CD4-positive, alpha-beta T cell treated with Interleukin-4 for 1 hour (primary cell): ENCODE data around the gene PLCB1.

Experiments
- DNase-seq, 2 donors: peaks; one replicate each; pipeline ENCODE4 v3.0.0-alpha.2; 2020 to 2022

PLCB1 gene

GRCh38 chr20:8129211-8129976 is 2.7 kb upstream of the PLCB1 start:
- no peak for DNase-seq

DNA sequence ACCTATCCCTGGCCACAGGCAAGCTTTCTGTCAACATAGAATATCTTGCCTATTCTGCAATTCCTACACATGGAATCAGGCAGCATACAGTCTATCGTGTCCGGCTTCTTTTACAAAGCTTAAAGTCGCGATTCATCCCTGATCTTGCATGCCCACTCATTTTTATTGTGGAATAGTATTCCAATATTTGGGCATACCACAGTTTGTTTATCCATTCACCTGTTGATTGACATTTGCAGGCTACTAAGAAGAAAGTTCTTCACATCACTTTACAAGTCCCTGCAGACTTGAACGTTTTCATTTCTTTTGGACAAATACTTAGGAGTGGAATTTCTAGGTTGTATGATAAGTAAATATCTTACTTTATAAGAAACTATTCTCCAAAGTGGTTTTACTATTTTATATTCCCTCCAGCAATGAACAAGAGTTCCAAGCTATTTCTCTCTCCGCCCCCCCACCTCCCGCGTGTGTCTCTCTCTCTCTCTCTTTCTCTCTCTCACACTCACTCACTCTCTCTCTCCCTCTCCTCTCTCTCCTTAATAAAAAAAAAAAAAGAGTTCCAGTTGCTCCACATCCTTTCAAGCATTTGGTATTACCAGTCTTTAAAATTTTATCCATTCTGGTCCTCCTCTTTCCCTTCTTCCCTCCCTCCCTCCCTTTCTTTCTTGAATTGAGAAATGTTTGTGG is 1.1 kb upstream of the PLCB1 start:
- no peak for DNase-seq

- peak; percentile 29 to 42 for DNase-seq
These were observed 631 bp downstream of the PLCB1 start for GRCh38 chr20:8132484-8133309.

DNA sequence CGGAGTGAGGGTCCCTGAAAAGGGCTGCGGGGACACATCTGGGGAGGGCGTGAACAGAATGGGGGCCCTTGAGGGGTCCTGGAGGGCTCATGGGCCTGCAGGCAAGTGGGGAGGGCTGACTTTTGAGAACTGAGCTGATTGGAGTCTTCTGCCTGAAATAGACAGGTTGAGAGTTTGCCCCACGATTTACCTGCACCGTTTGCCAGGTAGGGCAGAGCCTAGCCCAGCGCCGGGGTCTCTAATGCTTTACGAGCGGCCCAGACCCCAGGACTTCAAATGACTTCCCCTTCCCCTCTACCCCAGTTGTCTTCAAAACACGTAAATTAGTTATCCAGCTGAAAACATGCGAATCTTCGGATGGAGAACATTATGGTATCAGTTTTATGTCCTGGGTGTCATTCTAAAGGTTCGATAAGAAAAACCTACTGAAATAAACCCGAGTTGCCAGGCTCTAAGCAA is 1.3 kb downstream of the PLCB1 start:
- no peak for DNase-seq

DNA sequence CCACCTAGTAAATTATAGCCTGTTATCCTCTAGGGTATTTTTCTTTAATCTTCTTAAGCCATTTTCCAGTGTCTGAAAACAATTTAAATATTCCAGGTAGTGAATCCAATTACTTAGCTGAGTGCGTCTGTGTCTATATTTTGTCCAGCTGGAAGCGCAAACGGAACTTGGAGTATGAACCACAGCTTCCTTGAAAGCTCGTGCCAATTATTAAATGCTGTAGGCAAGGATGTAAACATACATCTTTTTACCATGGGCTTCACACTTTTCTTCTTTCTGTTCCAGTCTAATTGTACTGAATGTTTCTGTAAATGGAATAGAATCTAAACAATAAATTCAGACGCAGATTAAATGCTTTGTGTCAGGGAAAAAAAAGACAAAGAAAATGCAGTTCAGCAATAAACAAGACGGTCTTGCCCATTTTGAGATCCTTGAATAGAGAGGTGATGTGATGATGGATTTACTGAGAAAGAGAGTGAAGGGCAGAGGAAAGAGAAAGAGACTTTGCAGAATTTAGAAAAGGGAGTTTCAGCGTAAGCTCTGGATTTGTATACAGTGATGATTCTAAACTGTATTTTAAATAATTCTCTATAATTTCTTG is 1.9 kb downstream of the PLCB1 start:
- DNase-seq: no peak

DNA sequence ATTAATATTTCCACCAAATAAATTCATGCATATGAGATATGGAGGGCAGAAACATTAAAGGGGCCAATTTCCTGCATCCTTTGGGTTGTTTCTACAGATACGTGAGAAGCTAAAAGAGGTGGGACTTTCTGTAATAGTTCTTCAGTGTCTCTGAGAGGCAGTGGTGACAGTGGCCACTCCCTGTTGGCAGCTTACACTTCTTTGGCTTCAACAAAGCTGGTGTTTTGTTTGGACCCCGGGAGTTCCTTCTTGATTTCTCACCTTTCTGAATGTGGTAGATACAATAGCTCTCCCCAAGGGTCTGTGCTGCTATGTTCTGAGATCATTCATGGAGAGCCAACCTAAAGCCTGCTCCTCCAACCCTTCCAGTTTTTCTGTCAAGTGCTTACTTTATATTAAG is 7.8 kb downstream of the PLCB1 start:
- DNase-seq: no peak

GRCh38 chr20:8143474-8143873 is 11.4 kb downstream of the PLCB1 start:
- DNase-seq: no peak

GRCh38 chr20:8144282-8145245 is 12.5 kb downstream of the PLCB1 start:
- peak in 1 of 2 donors; percentile 21 for DNase-seq

GRCh38 chr20:8145246-8146168 is 13.4 kb downstream of the PLCB1 start:
- DNase-seq: no peak

- DNase-seq: no peak
These were observed 15.4 kb downstream of the PLCB1 start for GRCh38 chr20:8147476-8147875.

- no peak for DNase-seq
These were observed 16.4 kb downstream of the PLCB1 start for GRCh38 chr20:8148501-8148900.

GRCh38 chr20:8150591-8150990 is 18.5 kb downstream of the PLCB1 start:
- no peak for DNase-seq

- no peak for DNase-seq
These were observed 19.3 kb downstream of the PLCB1 start for GRCh38 chr20:8151372-8151771.

DNA sequence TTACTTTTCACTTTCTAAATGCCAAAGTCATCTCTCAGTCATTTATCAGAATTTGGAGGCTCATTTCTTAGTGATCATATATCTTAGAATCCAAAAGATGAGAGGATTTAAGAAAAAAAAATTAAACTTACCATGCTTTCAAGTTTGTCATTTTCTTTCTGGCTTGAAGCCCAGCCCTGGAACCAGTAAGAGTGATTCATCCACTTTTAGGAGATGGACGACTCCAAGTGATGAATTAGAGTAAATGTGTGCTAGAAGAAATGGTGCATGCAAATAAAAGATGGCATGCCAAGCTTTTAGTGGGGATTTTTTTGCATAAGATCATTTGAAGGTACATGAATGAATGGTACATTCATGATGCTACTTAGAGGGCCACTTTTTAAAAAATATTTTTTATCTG is 20.1 kb downstream of the PLCB1 start:
- DNase-seq: no peak

GRCh38 chr20:8152847-8153246 is 20.8 kb downstream of the PLCB1 start:
- no peak for DNase-seq

- peak in 1 of 2 donors; percentile 51 for DNase-seq
These were observed 21.3 kb downstream of the PLCB1 start for GRCh38 chr20:8153281-8153908.

DNA sequence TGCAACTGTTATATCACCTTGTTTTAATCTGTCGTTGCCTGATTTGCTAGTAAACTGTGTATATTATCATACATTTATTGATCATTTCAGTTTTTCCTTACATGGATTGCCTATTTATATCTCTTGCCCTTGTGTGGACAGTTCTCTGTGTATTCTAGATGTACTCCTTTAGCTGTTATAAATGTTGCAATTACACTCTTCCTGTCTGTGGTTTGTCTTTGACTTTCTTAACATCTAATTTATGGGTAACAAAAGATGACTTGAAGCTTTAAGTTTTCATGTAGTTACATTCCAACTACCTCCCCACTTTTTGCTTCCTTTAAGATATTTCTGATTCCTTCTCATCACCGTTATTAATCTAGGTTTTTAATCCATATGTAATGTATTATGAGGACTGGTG is 22.6 kb downstream of the PLCB1 start:
- peak in 1 of 2 donors; percentile 15 for DNase-seq

GRCh38 chr20:8155229-8155628 is 23.2 kb downstream of the PLCB1 start:
- DNase-seq: no peak

DNA sequence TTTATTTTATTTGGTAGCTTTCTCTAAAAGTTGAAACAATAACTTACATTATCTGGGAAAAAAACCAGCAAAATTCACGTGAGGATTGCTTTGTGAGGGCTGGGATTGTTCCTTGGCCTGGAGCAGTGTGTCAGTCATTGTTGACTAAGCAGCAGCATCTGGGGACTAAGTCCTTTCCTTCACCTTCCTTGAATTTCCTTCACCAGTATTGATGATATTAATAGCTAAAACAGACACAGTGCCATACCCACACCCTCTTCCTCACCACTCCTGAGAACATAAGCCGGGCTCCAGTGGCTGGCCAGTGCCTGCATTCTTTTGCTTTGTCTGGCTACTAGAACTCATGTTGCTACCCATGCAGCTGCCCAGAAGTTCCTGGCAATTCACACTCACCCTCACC is 23.7 kb downstream of the PLCB1 start:
- DNase-seq: no peak
